GM18951 (cell line): ENCODE measurements around the gene SPIRE2.
A peak's percentile ranks its signal among the peaks of the same experiment; 100 is the strongest.
"Not testable (repeated sequence)": the region's sequence is repeated elsewhere in the genome, so short reads cannot be mapped to it uniquely, and the experiment has no call there.

Experiments used
- POLR2A ChIP-seq: IDR thresholded peaks from 4 replicates; pipeline ENCODE4 v1.6.1; 2011; ENCODE audit warnings: mild to moderate bottlenecking; ENCODE audit not compliant: insufficient read length, insufficient read depth; ENCODE audit errors: extremely low read depth
- in situ Hi-C: fragments of 300-500 bp; cut with MboI; formaldehyde crosslinking; loops from one replicate; pipeline ENCODE4 v1.12.0; 2022; ENCODE audit warnings: low sequenced_read_pairs, mixed read lengths, inconsistent platforms; ENCODE audit not compliant: unreplicated experiment

Gene SPIRE2

GRCh38 chr16:89907055-89907814, 79.0 kb downstream of the SPIRE2 start:
- in situ Hi-C loops: no loop called here
- TF ChIP-seq POLR2A: no peak

GRCh38 chr16:89908236-89908635, 80.0 kb downstream of the SPIRE2 start:
- in situ Hi-C loops: no loop called here
- no peak for TF ChIP-seq POLR2A

GRCh38 chr16:89909777-89910716, 81.8 kb downstream of the SPIRE2 start:
- peak; percentile 4 for TF ChIP-seq POLR2A

GRCh38 chr16:89910717-89911354, 82.6 kb downstream of the SPIRE2 start:
- TF ChIP-seq POLR2A: no peak

More at GRCh38 chr16:89909777-89910716, 81.8 kb downstream of the SPIRE2 start:
- in situ Hi-C loops: no loop called here

GRCh38 chr16:89911375-89911774, 83.1 kb downstream of the SPIRE2 start:
- in situ Hi-C loops: no loop called here
- TF ChIP-seq POLR2A: no peak

More at GRCh38 chr16:89910717-89911354, 82.6 kb downstream of the SPIRE2 start:
- in situ Hi-C loops: no loop called here

DNA sequence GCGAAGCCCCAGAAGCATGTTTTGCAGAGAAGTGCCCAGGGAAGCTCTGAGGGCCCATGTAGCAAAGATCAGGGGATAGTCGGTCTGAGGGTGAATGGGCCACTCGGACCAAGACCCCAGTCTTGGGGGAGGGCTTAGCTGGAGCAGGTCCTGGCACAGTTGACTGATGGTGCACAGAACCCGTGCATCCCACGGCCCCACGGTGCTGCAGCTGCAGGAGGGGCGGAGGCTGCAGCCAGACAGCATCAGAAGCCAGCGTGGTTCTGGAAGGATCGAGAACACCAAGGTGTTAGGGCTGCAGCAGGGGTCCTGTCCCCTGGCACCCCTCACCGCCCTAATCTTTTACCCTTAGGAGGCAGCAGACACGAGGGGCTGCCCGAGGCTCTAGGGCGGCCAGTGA, 83.9 kb downstream of the SPIRE2 start:
- no peak for TF ChIP-seq POLR2A
- in situ Hi-C loops: no loop called here

DNA sequence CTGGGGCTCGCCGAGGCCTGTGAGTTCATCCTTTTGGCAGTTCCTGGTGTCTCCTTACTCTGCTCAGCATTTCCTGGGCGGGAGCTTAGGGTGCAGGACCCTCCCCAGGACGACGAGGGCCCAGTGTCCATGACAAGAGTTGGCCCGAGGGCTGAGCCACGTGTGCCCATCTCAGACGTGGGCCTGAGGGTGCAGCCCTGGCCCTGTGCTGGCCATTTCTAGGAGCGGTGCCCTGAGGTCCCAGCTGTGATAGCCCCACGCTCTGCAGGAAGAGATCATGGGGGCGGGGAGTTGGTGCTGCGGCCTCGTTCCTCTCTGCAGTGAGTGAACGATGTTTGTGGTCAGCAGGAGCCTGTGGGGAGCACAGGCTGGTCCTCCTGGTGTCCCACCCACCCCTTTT, 84.4 kb downstream of the SPIRE2 start:
- no peak for TF ChIP-seq POLR2A
- in situ Hi-C loops: no loop called here

DNA sequence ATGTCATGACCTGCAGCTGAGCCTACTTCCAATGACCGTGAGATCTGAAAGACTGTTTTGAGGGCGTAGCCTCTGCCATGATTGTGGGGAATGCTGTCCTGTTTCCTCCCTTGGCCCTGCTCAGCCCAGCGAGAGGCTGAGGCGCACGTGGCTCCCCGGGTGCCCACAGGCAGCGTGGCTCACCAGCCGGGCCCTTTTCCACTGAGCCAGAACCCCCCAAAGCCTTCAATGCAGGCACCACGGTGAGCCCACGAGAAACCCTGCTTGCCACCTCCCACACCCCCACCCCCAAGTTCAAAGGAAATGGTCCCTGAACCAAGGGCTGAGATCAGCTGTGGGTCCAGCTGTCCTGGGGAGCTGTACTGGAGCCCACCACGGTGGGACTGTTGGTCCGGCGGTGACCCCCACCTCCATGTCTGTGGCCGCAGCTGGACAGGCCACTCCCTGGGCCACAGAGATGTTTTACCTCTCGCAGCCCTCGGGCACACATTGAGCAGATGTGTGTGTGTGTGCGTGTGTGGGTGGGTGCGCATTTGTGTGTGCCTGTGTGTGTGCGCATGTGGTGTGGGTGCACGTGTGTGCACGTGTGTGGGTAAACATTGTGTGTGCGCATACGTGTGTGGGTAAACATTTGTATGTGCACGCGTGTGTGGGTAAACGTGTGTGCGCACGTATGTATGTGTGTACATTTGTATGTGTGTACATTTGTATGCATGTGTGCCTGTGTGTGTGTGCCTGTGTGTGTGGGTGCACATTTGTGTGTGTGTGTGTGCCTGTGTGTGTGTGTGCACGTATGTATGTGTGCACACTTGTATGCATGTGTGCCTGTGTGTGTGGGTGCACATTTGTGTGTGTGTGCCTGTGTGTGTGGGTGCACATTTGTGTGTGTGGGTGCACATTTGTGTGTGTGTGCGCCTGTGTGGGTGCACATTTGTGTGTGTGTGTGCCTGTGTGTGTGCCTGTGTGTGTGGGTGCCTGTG, 85.4 kb downstream of the SPIRE2 start:
- no peak for TF ChIP-seq POLR2A
- in situ Hi-C loops: no loop called here

DNA sequence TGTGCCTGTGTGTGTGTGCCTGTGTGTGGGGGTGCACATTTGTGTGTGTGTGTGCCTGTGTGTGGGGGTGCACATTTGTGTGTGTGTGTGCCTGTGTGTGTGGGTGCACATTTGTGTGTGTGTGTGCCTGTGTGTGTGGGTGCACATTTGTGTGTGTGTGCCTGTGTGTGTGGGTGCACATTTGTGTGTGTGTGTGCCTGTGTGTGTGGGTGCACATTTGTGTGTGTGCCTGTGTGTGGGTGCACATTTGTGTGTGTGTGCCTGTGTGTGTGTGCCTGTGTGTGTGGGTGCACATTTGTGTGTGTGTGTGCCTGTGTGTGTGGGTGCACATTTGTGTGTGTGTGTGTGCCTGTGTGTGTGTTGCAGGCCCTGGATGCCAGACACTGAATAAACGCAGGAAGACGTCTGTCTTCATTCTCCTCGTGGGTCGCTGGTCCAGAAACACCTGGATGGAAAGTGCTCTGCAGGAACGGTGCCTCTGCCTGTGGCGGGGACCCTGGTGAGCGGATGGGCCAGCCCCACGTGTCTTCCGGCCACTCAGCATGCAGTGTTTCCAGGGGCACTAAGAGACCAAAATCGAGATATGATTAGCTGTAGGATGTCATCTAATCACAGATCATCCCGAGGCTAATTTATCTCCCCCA, 86.5 kb downstream of the SPIRE2 start:
- in situ Hi-C loops: not testable (repeated sequence)

- in situ Hi-C loops: no loop called here
- TF ChIP-seq POLR2A: no peak
These were observed 87.3 kb downstream of the SPIRE2 start for GRCh38 chr16:89915303-89916232.

- peak; percentile 52 for TF ChIP-seq POLR2A
- in situ Hi-C loops: no loop called here
These were observed 89.6 kb downstream of the SPIRE2 start for GRCh38 chr16:89917773-89918452.
